Activated T-cell treated with anti-CD3 and anti-CD28 coated beads for 4 hours (primary cell): Measurements from ENCODE around the gene CEP128.

ENCODE experiments used
- DNase-seq: peaks from one replicate; pipeline ENCODE4 v3.0.0-alpha.2; 2020

CEP128 gene

GRCh38 chr14:80768646-80769045 is 172.9 kb downstream of the CEP128 start:
- no peak for DNase-seq

GRCh38 chr14:80764921-80765507 is 176.5 kb downstream of the CEP128 start:
- no peak for DNase-seq

GRCh38 chr14:80764496-80764895 is 177.0 kb downstream of the CEP128 start:
- no peak for DNase-seq

- no peak for DNase-seq
These were observed 178.8 kb downstream of the CEP128 start for GRCh38 chr14:80762641-80763228.

GRCh38 chr14:80754696-80755095 is 186.8 kb downstream of the CEP128 start:
- DNase-seq, result no peak

GRCh38 chr14:80751285-80751684 is 190.3 kb downstream of the CEP128 start:
- DNase-seq, result no peak

- no peak for DNase-seq
These were observed 215.3 kb downstream of the CEP128 start for GRCh38 chr14:80726211-80726610.

GRCh38 chr14:80718940-80719339 is 222.6 kb downstream of the CEP128 start:
- no peak for DNase-seq

- DNase-seq, result no peak
These were observed 227.1 kb downstream of the CEP128 start for GRCh38 chr14:80714474-80714873.

- no peak for DNase-seq
These were observed 228.3 kb downstream of the CEP128 start for GRCh38 chr14:80713076-80713850.

- DNase-seq, result no peak
These were observed 236.1 kb downstream of the CEP128 start for GRCh38 chr14:80705241-80705980.

- DNase-seq, result no peak
These were observed 240.9 kb downstream of the CEP128 start for GRCh38 chr14:80700601-80701000.

GRCh38 chr14:80699861-80700260 is 241.7 kb downstream of the CEP128 start:
- DNase-seq, result no peak

- no peak for DNase-seq
These were observed 242.6 kb downstream of the CEP128 start for GRCh38 chr14:80698974-80699373.

- DNase-seq, result no peak
These were observed 245.7 kb downstream of the CEP128 start for GRCh38 chr14:80695869-80696268.

- DNase-seq, result no peak
These were observed 248.6 kb downstream of the CEP128 start for GRCh38 chr14:80692903-80693302.

GRCh38 chr14:80681651-80682050 is 259.9 kb downstream of the CEP128 start:
- DNase-seq, result no peak

GRCh38 chr14:80679273-80679672 is 262.3 kb downstream of the CEP128 start:
- no peak for DNase-seq

- DNase-seq, result no peak
These were observed 263.1 kb downstream of the CEP128 start for GRCh38 chr14:80678436-80678835.

- no peak for DNase-seq
These were observed 272.1 kb downstream of the CEP128 start for GRCh38 chr14:80669426-80669825.

GRCh38 chr14:80664576-80664975 is 277.0 kb downstream of the CEP128 start:
- no peak for DNase-seq

- no peak for DNase-seq
These were observed 278.0 kb downstream of the CEP128 start for GRCh38 chr14:80663541-80663940.

GRCh38 chr14:80659783-80660182 is 281.8 kb downstream of the CEP128 start:
- no peak for DNase-seq

GRCh38 chr14:80658733-80659132 is 282.8 kb downstream of the CEP128 start:
- no peak for DNase-seq
